Body of pancreas (tissue), 4 donors: ENCODE data around the gene ST3GAL5. TPM values are rescaled to one million over a fixed set of nuclear protein-coding genes. Genes with fewer than 3 reads are reported as not detected.

Experiments used
- ATAC-seq: fragments of 150-250 bp; one replicate; pipeline ENCODE4 v1.9.1; 2016
- DNase-seq, 4 donors: peaks; one replicate each; pipeline ENCODE4 v3.0.0-alpha.2; 2019
- H3K27ac ChIP-seq, 4 donors: fragments of 200-600 bp; sonication (generic); 1 replicate in 3 of 4; 2 replicates in 1 of 4; pipeline versions ENCODE4 v1.5.1 to v1.6.1; 2016 to 2019; ENCODE audit warnings: mild to moderate bottlenecking in 1 of 4, mixed read lengths in 1 of 4, moderate library complexity in 1 of 4
- H3K27me3 ChIP-seq, 2 donors: fragments of 200-600 bp; sonication (generic); one replicate each; pipeline ENCODE4 v1.6.0; 2016; ENCODE audit warnings: mild to moderate bottlenecking in 1 of 2
- H3K36me3 ChIP-seq, 2 donors: fragments of 200-600 bp; sonication (generic); replicated peaks in 1 of 2; 2 replicates each; pipeline ENCODE4 v1.5.1; 2016; ENCODE audit warnings: low read depth in 2 of 2; ENCODE audit not compliant: insufficient read depth in 1 of 2
- H3K4me1 ChIP-seq: fragments of 200-600 bp; sonication (generic); one replicate; pipeline ENCODE4 v1.6.0; 2016
- H3K4me3 ChIP-seq, 2 donors: fragments of 200-600 bp; sonication (generic); 1 replicate in 1 of 2; 2 replicates in 1 of 2; pipeline ENCODE4 v1.5.1; 2016 to 2019
- H3K9me3 ChIP-seq, 3 donors: fragments of 200-600 bp; sonication (generic); 1 replicate in 2 of 3; 2 replicates in 1 of 3; pipeline ENCODE4 v1.5.1; 2016
- POLR2A ChIP-seq, 3 donors: fragments of 450-650 bp; IDR thresholded peaks; one replicate each; pipeline ENCODE4 v1.6.1; 2016; ENCODE audit warnings: antibody characterized with exemption in 3 of 3, mild to moderate bottlenecking in 2 of 3
- WGBS, 2 donors: methylation state at CpG; one replicate each; pipeline ENCODE4 v1.1.5; 2017; 5-methylcytosine and 5-hydroxymethylcytosine counted together
- intact Hi-C: fragments of 100-400 bp; cut with DNase I; formaldehyde crosslinking; loops from one replicate; pipeline ENCODE4 v1.15.1; 2023
- total RNA-seq, 2 donors: library from RNA; depleted of rRNA; stranded (reverse); fragments of >200 nt; gene quantifications; one replicate each; pipeline ENCODE4 v1.1.0, GENCODE V29; 2016
- TF ChIP-seq, protein P1 (sequence below), 7 experiments: fragments of 450-650 bp in 4 of 7; fragments of 200-600 bp in 3 of 7; sonication (generic) in 3 of 7; IDR thresholded peaks; one replicate each; pipeline ENCODE4 v1.5.1; 2016 to 2019; ENCODE audit warnings: antibody characterized with exemption in 7 of 7

ST3GAL5 gene
- total RNA-seq, 2 donors from 2014 or later: 8.6 to 18.8 TPM

DNA sequence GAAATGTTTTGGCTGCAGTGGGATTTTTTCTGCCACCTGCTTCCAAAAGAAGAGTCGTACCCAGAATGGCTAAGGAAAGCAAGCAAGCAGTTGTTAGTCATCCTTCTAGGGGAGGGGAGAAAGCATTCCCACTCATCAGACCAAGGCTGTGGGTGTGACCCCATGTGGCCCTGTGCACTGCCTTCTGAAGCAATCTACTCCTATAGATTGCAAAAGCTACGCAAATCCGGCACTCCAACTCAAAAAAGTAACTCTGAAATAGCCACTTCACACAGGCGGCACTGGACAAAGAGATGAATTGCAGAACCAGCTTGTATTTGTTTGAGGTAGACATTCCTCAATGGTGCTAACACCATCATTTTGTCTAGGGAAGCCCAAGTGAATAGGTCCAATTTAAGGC is 44.3 kb downstream of the ST3GAL5 start:
- no peaks in the 10 kb centered on the region for H3K4me1 ChIP-seq
- no peak for ATAC-seq
- TF ChIP-seq, protein P1, sequence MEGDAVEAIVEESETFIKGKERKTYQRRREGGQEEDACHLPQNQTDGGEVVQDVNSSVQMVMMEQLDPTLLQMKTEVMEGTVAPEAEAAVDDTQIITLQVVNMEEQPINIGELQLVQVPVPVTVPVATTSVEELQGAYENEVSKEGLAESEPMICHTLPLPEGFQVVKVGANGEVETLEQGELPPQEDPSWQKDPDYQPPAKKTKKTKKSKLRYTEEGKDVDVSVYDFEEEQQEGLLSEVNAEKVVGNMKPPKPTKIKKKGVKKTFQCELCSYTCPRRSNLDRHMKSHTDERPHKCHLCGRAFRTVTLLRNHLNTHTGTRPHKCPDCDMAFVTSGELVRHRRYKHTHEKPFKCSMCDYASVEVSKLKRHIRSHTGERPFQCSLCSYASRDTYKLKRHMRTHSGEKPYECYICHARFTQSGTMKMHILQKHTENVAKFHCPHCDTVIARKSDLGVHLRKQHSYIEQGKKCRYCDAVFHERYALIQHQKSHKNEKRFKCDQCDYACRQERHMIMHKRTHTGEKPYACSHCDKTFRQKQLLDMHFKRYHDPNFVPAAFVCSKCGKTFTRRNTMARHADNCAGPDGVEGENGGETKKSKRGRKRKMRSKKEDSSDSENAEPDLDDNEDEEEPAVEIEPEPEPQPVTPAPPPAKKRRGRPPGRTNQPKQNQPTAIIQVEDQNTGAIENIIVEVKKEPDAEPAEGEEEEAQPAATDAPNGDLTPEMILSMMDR (IDR thresholded peaks at IDR 0.05): no peak
- TF ChIP-seq POLR2A (IDR thresholded peaks at IDR 0.05): no peak
- H3K27ac ChIP-seq: no peak overlapping the region
- no peaks in the 10 kb centered on the region for H3K27me3 ChIP-seq
- DNase-seq: no peak
- H3K36me3 ChIP-seq: no peaks in the 10 kb centered on the region
- intact Hi-C loops: no loop called here
- WGBS, 2 donors: 91 to 92% methylated on average over 4 of the region's 4 CpGs
- no peaks in the 10 kb centered on the region for H3K9me3 ChIP-seq
- H3K4me3 ChIP-seq: no peak overlapping the region

DNA sequence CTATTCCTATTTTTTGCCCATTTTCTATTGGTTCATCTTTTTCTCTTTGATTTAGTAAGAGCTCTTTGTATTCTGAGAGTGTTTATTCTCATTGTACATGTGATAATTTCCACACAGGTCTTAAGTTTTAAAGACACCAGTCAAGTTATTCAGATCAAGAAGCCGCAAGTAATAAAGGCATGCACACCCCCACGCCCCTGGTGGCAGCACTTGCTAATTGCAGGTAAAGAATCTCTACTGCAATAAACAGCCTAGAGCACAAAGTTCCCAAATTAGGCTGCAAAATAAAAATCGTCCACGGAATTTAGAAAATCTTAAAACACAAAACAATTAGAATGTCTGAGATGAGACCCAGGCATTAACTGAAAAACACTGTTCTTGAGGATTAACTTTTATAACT is 45.2 kb downstream of the ST3GAL5 start:
- no peak overlapping the region for H3K27ac ChIP-seq
- peak in 1 of 4 donors; percentile 52 for DNase-seq
- TF ChIP-seq, protein P1 (IDR thresholded peaks at IDR 0.05): peak in 6 of 7 experiments; percentile 32 to 46 (median 39)
- no peak for TF ChIP-seq POLR2A (IDR thresholded peaks at IDR 0.05)
- H3K4me3 ChIP-seq: no peak overlapping the region
- WGBS, 2 donors: 50 to 59% methylated on average over 4 of the region's 4 CpGs
- intact Hi-C loops: no loop called here
- H3K4me1 ChIP-seq: no peaks in the 10 kb centered on the region
- no peaks in the 10 kb centered on the region for H3K9me3 ChIP-seq
- no peaks in the 10 kb centered on the region for H3K27me3 ChIP-seq
- no peaks in the 10 kb centered on the region for H3K36me3 ChIP-seq
- no peak for ATAC-seq

DNA sequence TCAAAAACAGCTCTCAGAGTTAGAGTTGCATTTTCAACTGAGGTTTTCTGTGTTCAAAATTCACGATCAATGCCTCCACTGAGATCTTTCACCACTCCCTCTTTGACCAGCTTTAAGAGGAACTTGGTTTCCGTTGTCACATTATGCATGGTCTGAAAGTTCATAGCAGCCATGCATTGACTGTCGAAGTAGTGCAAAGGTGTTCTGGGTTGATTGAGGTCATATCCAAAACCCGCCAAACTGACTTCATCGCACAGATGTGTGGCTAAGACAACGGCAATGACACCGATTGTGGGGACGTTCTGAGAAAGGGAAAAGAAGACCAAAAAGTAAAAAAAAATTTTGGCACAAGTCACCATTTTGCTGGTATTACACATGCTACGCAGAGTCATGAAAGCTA is 48.7 kb downstream of the ST3GAL5 start:
- ATAC-seq: no peak

DNA sequence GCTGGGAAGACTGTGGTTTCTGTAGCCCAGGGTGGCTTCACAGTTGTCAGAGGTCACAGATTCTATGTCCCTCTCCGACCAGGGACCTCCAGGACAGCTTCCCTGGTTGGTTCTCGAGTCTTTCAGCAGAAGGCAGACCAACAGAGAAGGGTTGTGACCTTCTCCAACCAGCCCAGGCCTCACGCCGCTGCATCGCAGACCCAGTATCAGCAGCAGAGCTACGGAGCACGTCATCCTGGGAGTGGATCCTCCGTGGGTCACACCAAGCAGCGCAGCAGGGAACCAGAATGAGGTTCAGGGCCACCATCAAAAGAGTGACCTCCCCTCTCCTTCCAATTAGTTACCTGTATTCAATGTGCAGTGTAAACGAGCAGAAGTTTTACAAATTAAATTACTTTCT is 49.3 kb downstream of the ST3GAL5 start:
- DNase-seq (no peak), ATAC-seq (no peak)
- no peak overlapping the region for H3K27ac ChIP-seq
- intact Hi-C loops: loop anchor here (10.0 kb wide), 1 partner anchor 45 kb away; the partner anchor contains the start of gene ST3GAL5
- no peak overlapping the region for H3K4me3 ChIP-seq
- no peaks in the 10 kb centered on the region for H3K9me3 ChIP-seq
- 84 to 91% methylated on average over 10 of the region's 10 CpGs for WGBS, 2 donors
- H3K27me3 ChIP-seq: no peaks in the 10 kb centered on the region
- H3K4me1 ChIP-seq: no peaks in the 10 kb centered on the region
- no peaks in the 10 kb centered on the region for H3K36me3 ChIP-seq
- TF ChIP-seq, protein P1 (IDR thresholded peaks at IDR 0.05): no peak

More for the DNA sequence above, 48.7 kb downstream of the ST3GAL5 start:
- no peak for DNase-seq
- Histone ChIP-seq H3K4me3 (no peak overlapping the region), H3K36me3 (no peaks in the 10 kb centered on the region), H3K27ac (no peak overlapping the region), H3K27me3 (no peaks in the 10 kb centered on the region), H3K9me3 (no peaks in the 10 kb centered on the region), H3K4me1 (no peaks in the 10 kb centered on the region)
- TF ChIP-seq POLR2A (IDR thresholded peaks at IDR 0.05): no peak
- TF ChIP-seq, protein P1 (IDR thresholded peaks at IDR 0.05): no peak
- 84 to 90% methylated on average over 9 of the region's 9 CpGs for WGBS, 2 donors
- intact Hi-C loops: no loop called here

DNA sequence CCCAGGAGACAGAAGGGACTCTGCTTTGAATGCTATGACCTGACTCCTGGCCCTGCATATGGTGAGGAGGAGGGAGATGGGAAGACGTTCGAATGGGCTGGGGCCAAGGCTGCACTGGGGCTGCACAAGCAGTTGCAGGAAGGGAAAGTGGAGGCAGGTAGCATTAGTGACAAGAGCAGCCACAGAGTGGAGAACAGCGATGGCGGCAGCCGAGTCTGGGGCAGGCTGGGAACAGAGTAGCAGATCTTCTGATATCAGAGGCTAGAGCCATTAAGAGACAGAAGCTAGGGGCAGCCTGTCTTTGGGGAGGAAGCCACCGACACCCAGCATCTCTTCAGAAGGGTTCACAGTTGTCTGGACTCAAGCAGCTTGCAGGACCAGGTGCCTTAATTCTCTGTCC is 50.1 kb downstream of the ST3GAL5 start:
- no peak overlapping the region for H3K27ac ChIP-seq
- no peaks in the 10 kb centered on the region for H3K36me3 ChIP-seq
- H3K27me3 ChIP-seq: no peaks in the 10 kb centered on the region
- DNase-seq: no peak
- no peak overlapping the region for H3K4me3 ChIP-seq
- 88 to 92% methylated on average over 6 of the region's 6 CpGs for WGBS, 2 donors
- ATAC-seq: no peak
- intact Hi-C loops: loop anchor here (10.0 kb wide), 1 partner anchor 46 kb away; the partner anchor contains the start of gene ST3GAL5
- H3K9me3 ChIP-seq: no peaks in the 10 kb centered on the region
- no peaks in the 10 kb centered on the region for H3K4me1 ChIP-seq
- TF ChIP-seq, protein P1 (IDR thresholded peaks at IDR 0.05): no peak
- no peak for TF ChIP-seq POLR2A (IDR thresholded peaks at IDR 0.05)
